HepG2 (cell line): Measurements from ENCODE around the gene RGR. TPM values are rescaled to one million over a fixed set of nuclear protein-coding genes. Genes with fewer than 3 reads are reported as not detected.

Experiments used
- ATAC-seq: fragments of 200-7000 bp; cut with Tn5 transposase; 3 replicates; pipeline ENCODE4 v1.9.1; 2020; ENCODE audit warnings: mild to moderate bottlenecking, moderate library complexity
- BruUV-seq: library from RNA; stranded (reverse); fragments of 400-500 nt; replicated peaks from 2 replicates; lab custom pipeline; 2021; lab: Mats Ljungman, UMichigan
- CTCF ChIA-PET: fragments of 300-600 bp; formaldehyde crosslinking; extraction: SDS; loops from one replicate; lab custom pipeline; 2021; ENCODE audit warnings: low total read pairs, inconsistent platforms, low intra/inter-chr PET ratio; lab: Yijun Ruan, JAX
- POLR2A ChIA-PET: fragments of 350-600 bp; sonication (Branson Sonifier 250); formaldehyde crosslinking; loops from one replicate; lab custom pipeline; 2020; ENCODE audit warnings: antibody characterized with exemption, inconsistent platforms; lab: Yijun Ruan, JAX
- DNase-seq: peaks from one replicate; pipeline ENCODE4 v3.0.0-alpha.2; 2015; ENCODE audit warnings: low spot score
- FAIRE-seq: peaks from 3 replicates; lab custom pipeline; 2011; peaks lifted over from hg19 to GRCh38; lab: Jason Lieb, UNC
- H2AFZ ChIP-seq: one replicate; pipeline ENCODE4 v1.6.1; 2011; ENCODE audit warnings: low read length, inconsistent platforms
- H3K27ac ChIP-seq: fragments of 300-600 bp; 3 replicates; pipeline ENCODE4 v1.8.0; 2011; ENCODE audit warnings: mixed run types, mild to moderate bottlenecking, mixed read lengths, low read length, inconsistent platforms; ENCODE audit not compliant: insufficient read depth; ENCODE audit errors: extremely low read length
- H3K27me3 ChIP-seq, 2 experiments: fragments of 200-600 bp in 1 of 2; 2 replicates in 1 of 2; 3 replicates in 1 of 2; pipeline versions ENCODE4 v1.6.0 to v1.8.0; 2011; ENCODE audit warnings: low read length in 2 of 2, mild to moderate bottlenecking in 2 of 2, moderate library complexity in 2 of 2, inconsistent platforms in 1 of 2; ENCODE audit not compliant: insufficient read depth in 2 of 2, control insufficient read depth in 1 of 2
- H3K36me3 ChIP-seq, 2 experiments: fragments of 200-600 bp in 1 of 2; replicated peaks in 1 of 2; 2 replicates in 1 of 2; 3 replicates in 1 of 2; pipeline versions ENCODE4 v1.5.1 to v1.8.0; 2011; ENCODE audit warnings: low read length in 2 of 2, inconsistent platforms in 1 of 2; ENCODE audit not compliant: insufficient read depth in 2 of 2, control insufficient read depth in 1 of 2
- H3K4me1 ChIP-seq: 2 replicates; pipeline ENCODE4 v1.5.1; 2012; ENCODE audit warnings: low read length, inconsistent platforms; ENCODE audit not compliant: insufficient read depth
- H3K4me2 ChIP-seq: 2 replicates; pipeline ENCODE4 v1.6.0; 2011; ENCODE audit warnings: low read depth, low read length, inconsistent platforms
- H3K4me3 ChIP-seq, 3 experiments: fragments of 200-600 bp in 1 of 3; sonication (generic), shearing (Covaris generic) in 1 of 3; replicated peaks in 1 of 3; 2 replicates each; pipeline ENCODE4 v1.5.1; 2011 to 2016; ENCODE audit warnings: low read length in 3 of 3, inconsistent platforms in 2 of 3, low read depth in 2 of 3, mild to moderate bottlenecking in 2 of 3, control low read depth in 1 of 3, mixed read lengths in 1 of 3; ENCODE audit not compliant: insufficient read depth in 1 of 3
- H3K79me2 ChIP-seq: one replicate; pipeline ENCODE4 v1.6.1; 2011; ENCODE audit warnings: low read length, inconsistent platforms; ENCODE audit not compliant: insufficient read depth
- H3K9ac ChIP-seq: 2 replicates; pipeline ENCODE4 v1.6.0; 2011; ENCODE audit warnings: mild to moderate bottlenecking, low read depth, low read length, inconsistent platforms; ENCODE audit not compliant: insufficient read depth
- H3K9me3 ChIP-seq: 2 replicates; pipeline ENCODE4 v1.5.1; 2012; ENCODE audit warnings: mild to moderate bottlenecking, low read length
- H4K20me1 ChIP-seq: 2 replicates; pipeline ENCODE4 v1.6.0; 2011; ENCODE audit warnings: inconsistent platforms, mild to moderate bottlenecking, low read length, moderate library complexity; ENCODE audit not compliant: insufficient read depth
- DZIP1 ChIP-seq: sonication (generic); formaldehyde crosslinking; IDR thresholded peaks from 2 replicates; pipeline ENCODE4 v1.5.0; 2020; ENCODE audit warnings: mild to moderate bottlenecking, missing genetic modification reagents
- GABPA ChIP-seq, 2 experiments: IDR thresholded peaks; 2 replicates each; pipeline ENCODE4 v1.6.1; 2011 to 2016; ENCODE audit warnings: low read depth in 2 of 2, low read length in 1 of 2, missing biosample characterization in 1 of 2, missing genetic modification characterization in 1 of 2
- GATAD2A ChIP-seq: IDR thresholded peaks from 2 replicates; pipeline ENCODE4 v1.6.1; 2016
- GFI1 ChIP-seq: sonication (generic); formaldehyde crosslinking; IDR thresholded peaks from 2 replicates; pipeline ENCODE4 v1.5.0; 2020; ENCODE audit warnings: missing genetic modification reagents, mild to moderate bottlenecking, borderline replicate concordance
- HES4 ChIP-seq: sonication (generic); formaldehyde crosslinking; IDR thresholded peaks from 2 replicates; pipeline ENCODE4 v1.9.0; 2021; ENCODE audit warnings: mild to moderate bottlenecking, missing genetic modification reagents, borderline replicate concordance
- HOXA3 ChIP-seq: sonication (generic); formaldehyde crosslinking; IDR thresholded peaks from 2 replicates; pipeline ENCODE4 v1.5.0; 2020; ENCODE audit warnings: missing genetic modification reagents
- KLF6 ChIP-seq: IDR thresholded peaks from 2 replicates; pipeline ENCODE4 v1.8.0; 2016; ENCODE audit warnings: missing biosample characterization, missing genetic modification reagents
- NAIF1 ChIP-seq: sonication (generic); formaldehyde crosslinking; IDR thresholded peaks from 2 replicates; pipeline ENCODE4 v1.5.0; 2020; ENCODE audit warnings: mild to moderate bottlenecking, missing genetic modification reagents, borderline replicate concordance
- PCBP1 ChIP-seq: fragments of 200-400 bp; formaldehyde crosslinking; IDR thresholded peaks from 2 replicates; pipeline ENCODE4 v1.6.1; 2017; ENCODE audit warnings: mild to moderate bottlenecking, low read depth, low read length, borderline replicate concordance
- PCBP2 ChIP-seq: fragments of 200-400 bp; formaldehyde crosslinking; optimal IDR thresholded peaks from 2 replicates; pipeline ENCODE3; 2018; ENCODE audit warnings: low read length, low read depth; ENCODE audit not compliant: poor library complexity, severe bottlenecking
- REXO4 ChIP-seq: sonication (generic); formaldehyde crosslinking; IDR thresholded peaks from 2 replicates; pipeline ENCODE4 v1.8.0; 2022; ENCODE audit warnings: missing genetic modification reagents, mild to moderate bottlenecking, borderline replicate concordance
- SNAI1 ChIP-seq: sonication (generic); formaldehyde crosslinking; IDR thresholded peaks from 2 replicates; pipeline ENCODE4 v1.5.0; 2020; ENCODE audit warnings: mild to moderate bottlenecking, missing genetic modification reagents, borderline replicate concordance
- SNAPC2 ChIP-seq: sonication (generic); formaldehyde crosslinking; IDR thresholded peaks from 2 replicates; pipeline ENCODE4 v1.8.1; 2022; ENCODE audit warnings: mild to moderate bottlenecking, missing genetic modification reagents
- TBP ChIP-seq: sonication (generic); formaldehyde crosslinking; IDR thresholded peaks from 2 replicates; pipeline ENCODE4 v1.5.0; 2020; ENCODE audit warnings: missing genetic modification reagents
- ZBTB46 ChIP-seq: sonication (generic); formaldehyde crosslinking; IDR thresholded peaks from 2 replicates; pipeline ENCODE4 v1.4.0; 2020; ENCODE audit warnings: mild to moderate bottlenecking, missing genetic modification reagents, borderline replicate concordance
- ZFYVE20 ChIP-seq: sonication (generic); formaldehyde crosslinking; IDR thresholded peaks from 2 replicates; pipeline ENCODE4 v1.8.0; 2023; ENCODE audit warnings: low read depth, mild to moderate bottlenecking, moderate library complexity, missing genetic modification reagents, borderline replicate concordance
- WGBS: methylation state at CpG from one replicate; pipeline ENCODE4 v1.1.6; 2017; ENCODE audit warnings: low lambda C conversion rate; 5-methylcytosine and 5-hydroxymethylcytosine counted together
- in situ Hi-C: cut with HindIII; loops from 2 replicates; pipeline ENCODE4 v1.10.0; 2017; ENCODE audit warnings: low pct_unique_long_range_greater_than_20kb; ENCODE audit not compliant: extremely low pct_ligation_motif_present
- intact Hi-C: fragments of 100-400 bp; cut with micrococcal nuclease; formaldehyde crosslinking; loops from one replicate; pipeline ENCODE4 v1.10.0; 2022; ENCODE audit not compliant: unreplicated experiment
- polyA plus RNA-seq, 8 experiments: library from polyadenylated mRNA; depleted of rRNA in 3 of 8; stranded (reverse) in 7 of 8; unstranded in 1 of 8; fragments of >200 nt; fragmentation: Illumina TruSeq in 4 of 8; extraction: Trizol in 4 of 8; gene quantifications; 2 replicates each; pipeline versions ENCODE4 v1.2.1 to v1.2.3, GENCODE V29; 2011 to 2016; ENCODE audit warnings: low read depth in 4 of 8, missing spikeins in 1 of 8, mixed read lengths in 1 of 8; ENCODE audit not compliant: insufficient read depth in 1 of 8
- total RNA-seq, 5 experiments: library from RNA; depleted of rRNA; stranded (reverse); fragments of >200 nt; fragmentation: Illumina TruSeq; extraction: Trizol; gene quantifications; 2 replicates each; pipeline ENCODE4 v1.2.3, GENCODE V29; 2016; ENCODE audit warnings: low read depth in 1 of 5
- TF ChIP-seq, protein P1 (sequence below): sonication (generic); formaldehyde crosslinking; IDR thresholded peaks from 2 replicates; pipeline ENCODE4 v1.5.0; 2020; ENCODE audit warnings: missing genetic modification reagents

The RGR gene
- total and polyA plus RNA-seq, 2 of the 13 experiments (the other 11 are each of a cell fraction or from before 2014, with no cell fraction given) = 0.69 to 0.71 TPM

DNA sequence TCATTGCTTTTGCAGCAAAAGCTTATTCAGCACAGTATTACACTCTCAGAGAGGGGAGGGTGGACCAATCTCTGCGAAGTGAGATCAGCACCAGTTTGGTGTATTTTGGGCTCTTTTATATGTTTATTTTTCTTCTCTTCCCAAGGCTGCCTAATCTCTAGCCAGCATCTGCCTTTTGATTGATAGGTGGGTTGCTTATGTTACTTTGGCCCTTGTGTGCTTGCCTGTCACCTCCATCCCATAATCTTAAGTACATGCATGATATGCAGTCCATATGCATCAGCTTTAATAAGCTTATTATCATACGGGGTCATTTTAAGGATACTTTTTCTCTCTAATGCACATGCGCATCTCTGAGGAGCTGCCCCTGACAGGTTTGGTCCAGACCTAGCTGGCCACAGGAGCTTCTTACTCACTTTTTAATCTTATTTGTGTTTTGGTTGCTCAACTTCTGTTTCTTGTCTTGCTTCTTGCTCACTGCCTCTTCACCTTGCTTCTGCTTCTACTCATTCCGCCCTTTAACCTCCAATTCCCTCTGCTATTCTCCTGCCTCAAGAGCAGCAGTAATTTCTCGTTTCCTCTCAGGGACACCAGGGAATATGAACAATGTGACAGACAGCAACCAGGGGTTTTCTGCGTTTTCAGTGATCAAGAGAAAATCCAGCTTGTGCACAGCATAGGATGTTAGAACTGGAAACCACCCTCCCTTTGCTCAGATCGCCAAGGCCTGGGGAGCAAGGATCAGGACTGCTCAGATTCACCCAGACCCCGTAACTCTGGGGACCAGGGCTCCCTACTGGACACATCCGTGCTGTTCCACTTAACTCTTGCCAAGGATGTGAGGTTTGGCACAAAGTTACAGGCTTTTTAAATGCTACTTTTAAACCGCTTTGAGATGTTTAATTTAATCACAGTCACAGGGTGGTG lies 10.0 kb downstream of the RGR start:
- H3K9me3 ChIP-seq = no peaks in the 10 kb centered on the region
- POLR2A ChIA-PET = no interaction called here
- ATAC-seq (no peak), DNase-seq (no peak), FAIRE-seq (no peak)
- CTCF ChIA-PET = no interaction called here
- no peaks in the 10 kb centered on the region for H3K79me2 ChIP-seq
- peaks cover 0 to 3% of the 10 kb centered on the region in 2 experiments; a peak in 1 of 5 replicates for H3K27me3 ChIP-seq
- WGBS = 67% methylated on average over 10 of the region's 10 CpGs
- peaks cover 9% of the 10 kb centered on the region for H3K4me1 ChIP-seq
- no peak overlapping the region for H3K4me3 ChIP-seq
- intact Hi-C loops = no loop called here
- no TSS peak for BruUV-seq
- H3K27ac ChIP-seq = no peak overlapping the region
- no peaks in the 10 kb centered on the region for H3K36me3 ChIP-seq
- no peak overlapping the region for H2AFZ ChIP-seq
- in situ Hi-C loops = no loop called here
- no peak overlapping the region for H3K9ac ChIP-seq
- H3K4me2 ChIP-seq = no peak overlapping the region
- no peaks in the 10 kb centered on the region for H4K20me1 ChIP-seq
- TF ChIP-seq ZBTB46 = no peak
- TF ChIP-seq NAIF1 = no peak
- no peak for TF ChIP-seq SNAPC2 (CRISPR knock-in tag)
- no peak for TF ChIP-seq GATAD2A (CRISPR knock-in tag)
- TF ChIP-seq HOXA3 (CRISPR knock-in tag) = no peak
- no peak for TF ChIP-seq HES4 (CRISPR knock-in tag)
- TF ChIP-seq, protein P1, sequence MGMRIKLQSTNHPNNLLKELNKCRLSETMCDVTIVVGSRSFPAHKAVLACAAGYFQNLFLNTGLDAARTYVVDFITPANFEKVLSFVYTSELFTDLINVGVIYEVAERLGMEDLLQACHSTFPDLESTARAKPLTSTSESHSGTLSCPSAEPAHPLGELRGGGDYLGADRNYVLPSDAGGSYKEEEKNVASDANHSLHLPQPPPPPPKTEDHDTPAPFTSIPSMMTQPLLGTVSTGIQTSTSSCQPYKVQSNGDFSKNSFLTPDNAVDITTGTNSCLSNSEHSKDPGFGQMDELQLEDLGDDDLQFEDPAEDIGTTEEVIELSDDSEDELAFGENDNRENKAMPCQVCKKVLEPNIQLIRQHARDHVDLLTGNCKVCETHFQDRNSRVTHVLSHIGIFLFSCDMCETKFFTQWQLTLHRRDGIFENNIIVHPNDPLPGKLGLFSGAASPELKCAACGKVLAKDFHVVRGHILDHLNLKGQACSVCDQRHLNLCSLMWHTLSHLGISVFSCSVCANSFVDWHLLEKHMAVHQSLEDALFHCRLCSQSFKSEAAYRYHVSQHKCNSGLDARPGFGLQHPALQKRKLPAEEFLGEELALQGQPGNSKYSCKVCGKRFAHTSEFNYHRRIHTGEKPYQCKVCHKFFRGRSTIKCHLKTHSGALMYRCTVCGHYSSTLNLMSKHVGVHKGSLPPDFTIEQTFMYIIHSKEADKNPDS = no peak
- no peak for TF ChIP-seq ZFYVE20 (CRISPR knock-in tag)
- TF ChIP-seq PCBP2 = no peak
- TF ChIP-seq DZIP1 (CRISPR knock-in tag) = no peak
- no peak for TF ChIP-seq SNAI1 (CRISPR knock-in tag)
- no peak for TF ChIP-seq REXO4
- no peak for TF ChIP-seq TBP (CRISPR knock-in tag)
- no peak for TF ChIP-seq KLF6 (CRISPR knock-in tag)
- no peak for TF ChIP-seq GABPA (IDR thresholded peaks at IDR 0.05; ENCODE audit: low read depth, low read length)
- no peak for TF ChIP-seq GABPA (CRISPR knock-in tag; IDR thresholded peaks at IDR 0.05; ENCODE audit: low read depth)
- TF ChIP-seq PCBP1 = no peak
- no peak for TF ChIP-seq GFI1
